BLaER1 (cell line): Measurements from ENCODE around the gene SOX15.
A peak's percentile ranks its signal among the peaks of the same experiment; 100 is the strongest.

ENCODE experiments used
- H3K27ac ChIP-seq: shearing (Covaris generic); formaldehyde crosslinking; 2 replicates; pipeline ENCODE4 v1.8.1; 2022
- H3K27me3 ChIP-seq: shearing (Covaris generic); formaldehyde crosslinking; 2 replicates; pipeline ENCODE4 v1.8.1; 2022
- H3K36me3 ChIP-seq: shearing (Covaris generic); formaldehyde crosslinking; 2 replicates; pipeline ENCODE4 v1.8.1; 2022
- H3K4me1 ChIP-seq: shearing (Covaris generic); formaldehyde crosslinking; 2 replicates; pipeline ENCODE4 v1.8.1; 2022
- H3K4me2 ChIP-seq: shearing (Covaris generic); formaldehyde crosslinking; 2 replicates; pipeline ENCODE4 v1.8.1; 2022
- H3K4me3 ChIP-seq: shearing (Covaris generic); formaldehyde crosslinking; 2 replicates; pipeline ENCODE4 v1.8.1; 2022
- H3K9ac ChIP-seq: shearing (Covaris generic); formaldehyde crosslinking; 2 replicates; pipeline ENCODE4 v1.8.1; 2022
- H3K9me3 ChIP-seq: shearing (Covaris generic); formaldehyde crosslinking; 2 replicates; pipeline ENCODE4 v1.8.1; 2022
- H4K20me1 ChIP-seq: shearing (Covaris generic); formaldehyde crosslinking; 2 replicates; pipeline ENCODE4 v1.8.1; 2022
- Cebpa-rat ChIP-seq: shearing (Covaris generic); IDR thresholded peaks from 2 replicates; pipeline ENCODE4 v1.8.1; 2022

SOX15 gene

DNA sequence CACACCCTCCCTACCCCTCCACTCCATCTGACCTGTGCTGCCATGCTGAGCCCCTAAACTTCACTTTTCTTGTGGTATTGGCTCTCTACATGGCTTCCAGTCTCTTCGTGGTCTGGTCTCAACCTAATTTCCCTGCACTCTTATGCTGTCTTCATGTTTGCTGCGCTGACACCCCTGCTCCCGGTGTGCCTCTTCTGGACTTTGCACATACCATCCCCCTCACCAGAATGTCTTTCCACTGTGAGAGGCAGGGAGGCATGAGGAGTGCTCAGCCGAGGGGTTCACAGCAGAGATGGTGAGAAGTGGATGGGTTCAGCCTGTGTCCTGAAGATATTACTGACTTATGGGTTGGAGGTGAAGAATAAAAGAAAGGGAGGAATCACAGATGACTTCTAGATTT is 38.5 kb downstream of the SOX15 start:
- TF ChIP-seq Cebpa-rat: no peak
- H3K4me1 ChIP-seq: peaks cover 72% of the 10 kb centered on the region
- H3K27ac ChIP-seq: no peak overlapping the region
- H3K4me2 ChIP-seq: peak overlapping the region; percentile 77
- no peaks in the 10 kb centered on the region for H3K9me3 ChIP-seq
- no peaks in the 10 kb centered on the region for H3K27me3 ChIP-seq
- no peak overlapping the region for H3K9ac ChIP-seq
- no peaks in the 10 kb centered on the region for H3K36me3 ChIP-seq
- no peaks in the 10 kb centered on the region for H4K20me1 ChIP-seq
- H3K4me3 ChIP-seq: no peak overlapping the region

DNA sequence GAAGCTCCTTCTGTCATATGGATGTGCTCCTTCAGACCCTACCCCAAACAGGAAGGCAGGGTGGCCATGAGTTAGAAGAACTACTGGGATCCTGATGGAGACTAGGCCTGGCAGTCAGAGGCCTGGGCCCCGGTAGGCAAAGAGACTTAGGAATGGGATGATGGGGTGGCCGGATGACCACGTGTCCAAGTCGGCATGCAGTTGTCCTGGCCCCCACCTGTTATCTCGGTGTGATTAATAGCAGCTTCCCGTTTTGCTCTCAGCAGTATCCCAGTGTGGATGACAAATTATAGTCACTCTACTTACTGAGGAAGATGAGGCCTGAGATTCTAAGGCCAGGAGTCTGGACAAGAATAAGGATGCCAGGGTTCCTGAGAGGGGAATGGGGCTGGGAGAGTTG is 39.5 kb downstream of the SOX15 start:
- TF ChIP-seq Cebpa-rat: no peak
- no peaks in the 10 kb centered on the region for H3K27me3 ChIP-seq
- H3K27ac ChIP-seq: no peak overlapping the region
- H3K9ac ChIP-seq: no peak overlapping the region
- H3K4me3 ChIP-seq: no peak overlapping the region
- no peaks in the 10 kb centered on the region for H4K20me1 ChIP-seq
- H3K4me2 ChIP-seq: peak overlapping the region; percentile 96
- no peaks in the 10 kb centered on the region for H3K9me3 ChIP-seq
- H3K4me1 ChIP-seq: peaks cover 72% of the 10 kb centered on the region
- H3K36me3 ChIP-seq: no peaks in the 10 kb centered on the region

DNA sequence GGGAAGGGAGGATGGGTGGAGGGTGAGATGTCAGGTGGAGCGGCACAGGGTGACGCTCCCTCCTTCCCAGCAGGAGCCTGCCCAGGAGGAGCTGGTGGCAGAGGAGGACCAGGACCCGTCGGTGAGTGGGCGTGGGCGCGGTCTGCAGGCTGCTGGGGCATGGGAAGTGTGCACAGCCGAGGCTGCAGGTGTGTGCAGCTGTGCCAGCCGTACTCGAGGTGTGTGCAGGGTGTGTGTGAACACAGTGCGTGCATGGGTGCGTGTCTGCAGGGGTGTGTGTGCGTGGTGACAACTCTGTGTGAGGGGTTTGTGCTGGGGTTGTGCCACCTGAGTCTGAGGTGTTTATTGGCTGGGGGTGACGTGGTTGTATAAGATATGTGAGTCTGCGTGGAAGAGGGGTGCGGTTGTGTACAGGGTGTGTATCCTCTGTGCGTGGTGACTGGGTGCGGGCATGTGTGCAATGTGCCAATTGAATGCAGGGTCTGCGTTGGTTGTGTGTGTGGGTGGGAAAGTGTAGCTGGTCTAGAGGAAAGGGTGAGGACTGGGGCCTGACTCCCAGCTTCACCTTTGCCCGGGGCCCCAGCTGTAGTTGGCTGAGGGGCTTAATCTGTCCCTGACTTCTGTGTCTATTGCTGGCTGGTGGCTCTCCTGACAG is 40.4 kb downstream of the SOX15 start:
- Histone ChIP-seq H3K9ac (no peak overlapping the region), H3K4me2 (peak overlapping the region; percentile 96), H3K36me3 (no peaks in the 10 kb centered on the region), H3K27ac (peak overlapping the region; percentile 56; the same call in 1 of the 2 replicates), H3K4me3 (peak overlapping the region; percentile 67), H3K9me3 (no peaks in the 10 kb centered on the region), H3K4me1 (peaks cover 74% of the 10 kb centered on the region), H4K20me1 (no peaks in the 10 kb centered on the region), H3K27me3 (no peaks in the 10 kb centered on the region)
- TF ChIP-seq Cebpa-rat: no peak

DNA sequence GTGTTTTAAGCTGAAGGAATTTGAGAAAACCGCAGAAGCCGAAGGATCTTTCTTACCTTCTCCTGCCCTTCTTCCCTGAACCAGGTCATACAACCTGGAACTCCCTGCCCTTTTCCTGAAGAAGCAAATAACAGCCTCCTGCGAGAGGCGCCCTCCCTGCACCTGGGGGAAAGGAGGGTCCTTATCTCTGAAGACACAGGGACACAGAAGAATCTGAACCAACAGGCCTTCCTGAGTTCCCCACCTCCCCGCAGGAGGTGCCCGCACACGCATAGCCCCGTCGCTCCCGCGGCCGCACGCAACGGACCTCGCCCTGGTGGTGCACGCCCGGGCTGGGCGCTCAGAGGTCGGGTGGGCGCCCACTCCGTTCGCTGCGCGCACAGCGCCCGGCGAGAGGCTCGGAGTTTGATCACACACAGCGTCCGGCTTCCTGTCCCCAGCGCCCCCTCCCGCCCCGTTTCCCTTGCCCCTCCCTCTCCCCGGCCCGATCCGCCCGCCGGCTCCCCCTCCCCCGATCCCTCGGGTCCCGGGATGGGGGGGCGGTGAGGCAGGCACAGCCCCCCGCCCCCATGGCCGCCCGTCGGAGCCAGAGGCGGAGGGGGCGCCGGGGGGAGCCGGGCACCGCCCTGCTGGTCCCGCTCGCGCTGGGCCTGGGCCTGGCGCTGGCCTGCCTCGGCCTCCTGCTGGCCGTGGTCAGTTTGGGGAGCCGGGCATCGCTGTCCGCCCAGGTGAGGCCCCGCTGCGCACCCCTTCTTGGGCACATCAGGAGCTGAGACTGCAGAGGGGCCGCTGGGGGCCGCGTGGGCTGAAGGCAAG is 41.1 kb downstream of the SOX15 start, which contains the start of gene TNFSF12:
TSS of gene TNFSF12 (plus strand) at position 474 of the 816 bp plus-strand sequence. CDS start at position 570, 96 bp downstream.
- peak within 1 kb of the TSS; percentile 56; the same call in 1 of the 2 replicates for H3K27ac ChIP-seq
- no peaks in the 10 kb centered on the region for H3K27me3 ChIP-seq
- H3K4me3 ChIP-seq: peak within 1 kb of the TSS; percentile 67
- TF ChIP-seq Cebpa-rat: no peak
- H3K4me2 ChIP-seq: peak within 1 kb of the TSS; percentile 96
- no peaks in the 10 kb centered on the region for H3K9me3 ChIP-seq
- no peaks in the 10 kb centered on the region for H4K20me1 ChIP-seq
- peak within 1 kb of the TSS; percentile 70 for H3K9ac ChIP-seq
- H3K4me1 ChIP-seq: peaks cover 74% of the 10 kb centered on the region
- no peaks in the 10 kb centered on the region for H3K36me3 ChIP-seq

DNA sequence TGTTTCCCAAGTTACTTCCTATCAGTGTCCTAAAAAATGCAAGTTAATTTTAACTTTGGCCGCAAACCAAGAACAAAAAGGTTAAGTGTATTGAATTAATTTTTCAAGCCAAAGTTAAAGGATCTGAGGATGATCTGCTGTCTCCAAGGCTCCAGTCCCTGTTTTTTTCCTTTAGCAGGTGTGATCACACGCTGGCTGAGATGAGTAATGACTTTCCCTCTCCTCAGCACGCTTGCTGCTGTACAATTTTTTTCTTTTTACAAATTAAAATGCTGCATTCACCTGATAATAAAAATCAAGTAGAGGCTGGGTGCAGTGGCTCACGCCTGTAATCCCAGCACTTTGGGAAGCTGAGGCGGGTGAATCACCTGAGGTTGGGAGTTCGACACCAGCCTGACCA is 45.0 kb downstream of the SOX15 start:
- no peaks in the 10 kb centered on the region for H4K20me1 ChIP-seq
- H3K9ac ChIP-seq: no peak overlapping the region
- H3K36me3 ChIP-seq: no peaks in the 10 kb centered on the region
- no peak overlapping the region for H3K4me2 ChIP-seq
- no peaks in the 10 kb centered on the region for H3K27me3 ChIP-seq
- H3K4me3 ChIP-seq: no peak overlapping the region
- no peak for TF ChIP-seq Cebpa-rat
- no peaks in the 10 kb centered on the region for H3K9me3 ChIP-seq
- H3K4me1 ChIP-seq: peaks cover 44% of the 10 kb centered on the region
- H3K27ac ChIP-seq: no peak overlapping the region

DNA sequence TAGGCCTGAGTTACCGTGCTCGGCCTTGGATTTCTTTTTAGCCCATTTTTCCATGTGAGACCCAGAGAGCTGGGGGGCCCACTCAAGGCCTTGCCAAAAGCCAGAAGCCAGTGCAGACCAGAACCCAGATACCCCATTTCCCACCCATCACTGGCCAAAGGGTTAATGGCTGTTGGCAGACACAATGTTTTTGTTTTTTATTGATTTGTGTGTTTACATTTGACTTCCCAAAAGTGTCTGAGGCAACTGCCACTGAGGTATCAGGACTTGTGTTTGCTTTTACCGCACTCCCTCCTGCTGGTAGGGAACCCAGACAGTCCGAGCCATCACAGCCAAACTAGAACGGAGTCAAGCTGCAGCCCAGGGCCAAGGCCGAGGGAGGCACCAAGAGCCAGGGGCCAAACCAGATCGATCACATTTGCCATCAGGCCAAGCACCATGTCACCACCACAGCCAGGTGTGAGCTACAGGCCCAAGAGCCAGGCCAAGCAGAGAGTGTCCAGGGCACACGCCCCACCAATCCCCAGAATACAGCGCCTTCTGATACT is 48.7 kb downstream of the SOX15 start:
- Histone ChIP-seq H3K4me2 (no peak overlapping the region), H3K27ac (no peak overlapping the region), H3K9me3 (peaks cover 24% of the 10 kb centered on the region), H3K27me3 (no peaks in the 10 kb centered on the region), H4K20me1 (no peaks in the 10 kb centered on the region), H3K9ac (no peak overlapping the region), H3K4me3 (no peak overlapping the region), H3K4me1 (peaks cover 16% of the 10 kb centered on the region; the same call in 1 of the 2 replicates), H3K36me3 (0 out of 2 replicates have a peak, but pooled peaks cover 6% of the 10 kb centered on the region)
- TF ChIP-seq Cebpa-rat: no peak

DNA sequence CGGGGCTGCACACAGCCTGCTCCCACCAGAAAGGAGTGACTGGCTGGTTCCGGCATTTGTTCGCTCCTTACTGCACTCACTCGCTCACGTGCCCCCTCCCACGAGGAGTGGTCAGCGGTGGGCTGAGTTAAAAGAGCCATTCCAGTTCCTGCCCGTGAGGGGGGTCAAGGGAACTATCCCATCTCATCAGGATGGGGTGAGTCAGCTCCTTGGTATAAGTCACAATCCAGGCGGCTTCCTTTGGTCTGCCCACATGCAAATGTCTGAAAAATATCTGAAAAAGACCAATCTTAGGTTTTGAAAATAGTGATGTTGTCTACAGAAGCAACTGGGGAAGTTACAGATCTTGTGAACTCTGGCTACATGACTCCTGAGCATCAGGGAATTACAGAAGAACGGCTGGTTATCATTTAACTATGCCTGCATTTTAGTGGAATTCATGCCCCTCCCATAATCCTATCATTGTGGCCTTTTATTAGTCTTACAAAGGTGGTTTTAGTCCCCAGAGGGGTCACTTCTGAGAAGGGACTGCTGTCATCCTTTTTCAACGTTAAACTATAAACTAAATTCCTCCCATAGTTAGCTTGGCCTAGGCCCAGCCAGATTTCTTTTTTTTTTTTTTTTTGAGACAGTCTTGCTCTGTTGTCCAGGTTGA is 50.9 kb downstream of the SOX15 start:
- no peaks in the 10 kb centered on the region for H4K20me1 ChIP-seq
- H3K4me2 ChIP-seq: no peak overlapping the region
- peaks cover 9% of the 10 kb centered on the region; the same call in 1 of the 2 replicates for H3K4me1 ChIP-seq
- H3K9me3 ChIP-seq: peaks cover 24% of the 10 kb centered on the region
- H3K27me3 ChIP-seq: no peaks in the 10 kb centered on the region
- H3K27ac ChIP-seq: no peak overlapping the region
- 0 out of 2 replicates have a peak, but pooled peaks cover 6% of the 10 kb centered on the region for H3K36me3 ChIP-seq
- no peak for TF ChIP-seq Cebpa-rat
- no peak overlapping the region for H3K4me3 ChIP-seq
- H3K9ac ChIP-seq: no peak overlapping the region
